ENCODE results near the gene KDM4C.

The KDM4C gene

GRCh38 chr9:7103771-7104170 is 346.0 kb downstream of the KDM4C start:
- TF ChIP-seq, protein P1, sequence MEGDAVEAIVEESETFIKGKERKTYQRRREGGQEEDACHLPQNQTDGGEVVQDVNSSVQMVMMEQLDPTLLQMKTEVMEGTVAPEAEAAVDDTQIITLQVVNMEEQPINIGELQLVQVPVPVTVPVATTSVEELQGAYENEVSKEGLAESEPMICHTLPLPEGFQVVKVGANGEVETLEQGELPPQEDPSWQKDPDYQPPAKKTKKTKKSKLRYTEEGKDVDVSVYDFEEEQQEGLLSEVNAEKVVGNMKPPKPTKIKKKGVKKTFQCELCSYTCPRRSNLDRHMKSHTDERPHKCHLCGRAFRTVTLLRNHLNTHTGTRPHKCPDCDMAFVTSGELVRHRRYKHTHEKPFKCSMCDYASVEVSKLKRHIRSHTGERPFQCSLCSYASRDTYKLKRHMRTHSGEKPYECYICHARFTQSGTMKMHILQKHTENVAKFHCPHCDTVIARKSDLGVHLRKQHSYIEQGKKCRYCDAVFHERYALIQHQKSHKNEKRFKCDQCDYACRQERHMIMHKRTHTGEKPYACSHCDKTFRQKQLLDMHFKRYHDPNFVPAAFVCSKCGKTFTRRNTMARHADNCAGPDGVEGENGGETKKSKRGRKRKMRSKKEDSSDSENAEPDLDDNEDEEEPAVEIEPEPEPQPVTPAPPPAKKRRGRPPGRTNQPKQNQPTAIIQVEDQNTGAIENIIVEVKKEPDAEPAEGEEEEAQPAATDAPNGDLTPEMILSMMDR (IDR thresholded peaks at IDR 0.05), result no peak
- no peaks in the 10 kb centered on the region for H3K4me1 ChIP-seq
- H3K4me3 ChIP-seq (ENCODE audit: low read depth, low read length), result no peak overlapping the region
- H3K27ac ChIP-seq, result no peak overlapping the region
- H3K4me2 ChIP-seq (ENCODE audit: low read length), result no peak overlapping the region
- no peaks in the 10 kb centered on the region for H3K9me3 ChIP-seq (ENCODE audit: control insufficient read depth, low read length)
- no peaks in the 10 kb centered on the region for H3K79me2 ChIP-seq
- H2AFZ ChIP-seq, result no peak overlapping the region
- no peak overlapping the region for H3K9ac ChIP-seq
- H3K27me3 ChIP-seq (ENCODE audit: control insufficient read depth, insufficient read depth, low read length), result no peaks in the 10 kb centered on the region
- H3K36me3 ChIP-seq (ENCODE audit: control insufficient read depth, insufficient read depth, low read length), result no peaks in the 10 kb centered on the region

DNA sequence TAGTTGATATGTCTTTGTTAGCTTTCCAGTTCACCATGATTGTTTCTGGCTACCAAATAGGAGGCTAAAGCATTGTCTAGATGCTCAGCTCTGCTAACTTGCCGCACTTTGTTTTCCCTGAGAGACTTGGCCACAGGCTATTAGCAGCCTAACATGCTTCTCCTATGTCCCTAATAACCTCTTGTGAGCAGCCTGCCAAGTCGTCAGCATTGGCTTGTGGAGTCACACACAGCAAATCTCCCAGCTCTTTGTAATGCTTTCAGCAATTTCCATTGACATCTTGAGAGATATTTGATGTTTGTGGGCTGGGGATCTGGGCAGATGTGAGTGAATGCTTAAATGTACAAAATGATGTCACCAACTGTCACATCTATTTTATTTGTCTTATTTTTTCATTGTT is 346.9 kb downstream of the KDM4C start:
- Histone ChIP-seq H3K27me3 (ENCODE audit: control insufficient read depth, insufficient read depth, low read length) (no peaks in the 10 kb centered on the region), H2AFZ (no peak overlapping the region), H3K9ac (no peak overlapping the region), H3K4me3 (ENCODE audit: low read depth, low read length) (no peak overlapping the region), H3K36me3 (ENCODE audit: control insufficient read depth, insufficient read depth, low read length) (no peaks in the 10 kb centered on the region), H3K4me2 (ENCODE audit: low read length) (no peak overlapping the region), H3K79me2 (no peaks in the 10 kb centered on the region), H3K27ac (no peak overlapping the region), H3K4me1 (no peaks in the 10 kb centered on the region), H3K9me3 (ENCODE audit: control insufficient read depth, low read length) (no peaks in the 10 kb centered on the region)
- TF ChIP-seq, protein P1 (IDR thresholded peaks at IDR 0.05), result no peak

DNA sequence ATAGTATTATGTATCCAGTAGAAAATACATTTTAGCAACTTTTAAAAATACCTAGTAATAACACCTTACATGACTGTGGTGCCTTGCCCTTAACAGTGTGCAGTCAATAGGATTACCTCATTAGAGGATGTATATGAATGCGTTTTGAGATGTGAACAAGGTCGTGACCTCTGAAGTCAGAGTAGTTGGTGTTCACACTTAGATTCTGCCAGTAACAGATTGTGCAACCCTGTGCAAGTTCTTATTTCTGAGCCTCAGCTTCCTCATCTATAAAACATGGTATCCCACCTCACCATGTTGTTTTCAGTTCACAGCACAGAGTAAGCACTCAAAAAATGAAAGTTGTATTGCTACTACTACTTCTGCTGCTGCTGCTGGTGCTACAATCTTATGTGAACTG is 347.3 kb downstream of the KDM4C start:
- H2AFZ ChIP-seq, result no peak overlapping the region
- H3K9me3 ChIP-seq (ENCODE audit: control insufficient read depth, low read length), result no peaks in the 10 kb centered on the region
- no peaks in the 10 kb centered on the region for H3K79me2 ChIP-seq
- no peaks in the 10 kb centered on the region for H3K27me3 ChIP-seq (ENCODE audit: control insufficient read depth, insufficient read depth, low read length)
- no peaks in the 10 kb centered on the region for H3K36me3 ChIP-seq (ENCODE audit: control insufficient read depth, insufficient read depth, low read length)
- H3K4me2 ChIP-seq (ENCODE audit: low read length), result no peak overlapping the region
- H3K27ac ChIP-seq, result no peak overlapping the region
- no peak overlapping the region for H3K4me3 ChIP-seq (ENCODE audit: low read depth, low read length)
- no peak overlapping the region for H3K9ac ChIP-seq
- TF ChIP-seq, protein P1 (IDR thresholded peaks at IDR 0.05), result no peak
- H3K4me1 ChIP-seq, result no peaks in the 10 kb centered on the region

- H3K4me3 ChIP-seq (ENCODE audit: low read depth, low read length), result no peak overlapping the region
- no peaks in the 10 kb centered on the region for H3K79me2 ChIP-seq
- H3K9me3 ChIP-seq (ENCODE audit: control insufficient read depth, low read length), result no peaks in the 10 kb centered on the region
- no peak overlapping the region for H3K4me2 ChIP-seq (ENCODE audit: low read length)
- H3K36me3 ChIP-seq (ENCODE audit: control insufficient read depth, insufficient read depth, low read length), result no peaks in the 10 kb centered on the region
- TF ChIP-seq, protein P1 (IDR thresholded peaks at IDR 0.05), result no peak
- no peak overlapping the region for H2AFZ ChIP-seq
- no peak overlapping the region for H3K9ac ChIP-seq
- no peaks in the 10 kb centered on the region for H3K27me3 ChIP-seq (ENCODE audit: control insufficient read depth, insufficient read depth, low read length)
- no peak overlapping the region for H3K27ac ChIP-seq
- H3K4me1 ChIP-seq, result no peaks in the 10 kb centered on the region
Measured at GRCh38 chr9:7108936-7109335, 351.2 kb downstream of the KDM4C start.

DNA sequence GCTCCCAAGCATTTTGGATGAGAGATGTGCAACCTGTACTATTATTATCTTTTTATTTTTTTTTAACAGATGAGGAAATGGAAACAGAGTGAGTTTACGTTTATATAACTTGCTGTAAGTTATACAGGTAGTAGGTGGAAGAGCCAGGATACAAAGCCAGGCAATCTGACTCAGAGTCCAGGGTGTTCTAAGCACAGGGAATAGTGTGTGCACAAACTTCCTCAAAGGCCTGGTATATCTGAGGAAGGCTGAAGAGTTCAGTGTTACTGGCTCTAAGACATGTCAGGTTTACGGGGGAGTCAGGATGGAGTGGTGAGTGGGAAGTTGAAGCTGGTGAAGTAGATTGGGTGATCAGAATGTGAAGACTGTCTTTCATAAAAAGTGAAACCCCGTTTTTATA is 353.6 kb downstream of the KDM4C start:
- TF ChIP-seq, protein P1 (IDR thresholded peaks at IDR 0.05), result no peak
- Histone ChIP-seq H3K27me3 (ENCODE audit: control insufficient read depth, insufficient read depth, low read length) (no peaks in the 10 kb centered on the region), H3K4me2 (ENCODE audit: low read length) (no peak overlapping the region)

More for the DNA sequence above, 353.6 kb downstream of the KDM4C start:
- Histone ChIP-seq H3K4me1 (no peaks in the 10 kb centered on the region), H3K9ac (no peak overlapping the region), H3K79me2 (no peaks in the 10 kb centered on the region), H3K4me3 (ENCODE audit: low read depth, low read length) (no peak overlapping the region), H3K36me3 (ENCODE audit: control insufficient read depth, insufficient read depth, low read length) (no peaks in the 10 kb centered on the region), H2AFZ (no peak overlapping the region), H3K27ac (no peak overlapping the region), H3K9me3 (ENCODE audit: control insufficient read depth, low read length) (no peaks in the 10 kb centered on the region)

All from parathyroid adenoma (tissue), 2 donors.